Measurements from ENCODE around the gene TLE1.

TLE1 gene

DNA sequence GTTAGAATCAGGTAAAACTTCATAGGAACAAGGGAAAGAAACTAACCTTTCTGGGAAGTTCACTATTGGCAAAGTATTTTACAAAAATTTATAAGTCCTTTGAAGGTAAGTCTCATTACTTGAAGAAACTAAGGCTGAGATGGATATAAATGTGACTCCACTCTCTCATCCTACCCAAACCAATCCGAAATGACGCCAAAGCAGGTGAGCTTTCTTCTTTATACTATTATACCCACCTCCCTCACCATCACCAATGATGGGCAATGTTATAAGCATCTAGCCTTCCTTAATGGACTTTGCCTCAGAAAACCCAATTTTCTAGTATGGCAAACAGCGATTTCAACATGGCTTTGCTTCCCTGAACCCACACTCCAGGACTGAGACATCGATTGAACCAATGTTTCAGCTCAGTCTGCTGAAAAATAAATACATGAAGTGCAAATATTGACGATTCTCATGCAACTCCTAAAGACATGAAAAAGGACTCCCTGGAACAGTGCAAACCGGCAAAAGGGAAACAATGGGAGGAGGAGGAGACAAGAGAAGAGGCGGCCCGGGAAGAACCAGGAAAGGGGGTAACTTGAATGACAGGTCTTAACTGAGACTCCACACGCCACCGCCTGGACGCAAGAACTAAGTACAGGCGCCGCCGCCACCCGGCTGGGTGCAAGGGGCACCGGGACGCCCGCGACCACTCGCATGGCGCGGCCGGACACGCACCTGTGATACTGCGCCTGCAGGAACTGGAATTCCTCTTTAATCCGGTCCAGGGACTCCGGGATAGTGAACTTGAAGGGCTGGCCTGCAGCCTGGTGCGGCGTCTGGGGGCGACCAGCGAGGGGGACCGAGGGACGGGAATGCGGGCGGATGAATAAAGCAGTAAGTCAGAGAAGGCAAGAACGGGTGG lies 2.5 kb downstream of the TLE1 start:
- DNase-seq (ENCODE audit: low read depth in 2 of 2) = peak in 1 of 2 experiments; percentile 36

DNA sequence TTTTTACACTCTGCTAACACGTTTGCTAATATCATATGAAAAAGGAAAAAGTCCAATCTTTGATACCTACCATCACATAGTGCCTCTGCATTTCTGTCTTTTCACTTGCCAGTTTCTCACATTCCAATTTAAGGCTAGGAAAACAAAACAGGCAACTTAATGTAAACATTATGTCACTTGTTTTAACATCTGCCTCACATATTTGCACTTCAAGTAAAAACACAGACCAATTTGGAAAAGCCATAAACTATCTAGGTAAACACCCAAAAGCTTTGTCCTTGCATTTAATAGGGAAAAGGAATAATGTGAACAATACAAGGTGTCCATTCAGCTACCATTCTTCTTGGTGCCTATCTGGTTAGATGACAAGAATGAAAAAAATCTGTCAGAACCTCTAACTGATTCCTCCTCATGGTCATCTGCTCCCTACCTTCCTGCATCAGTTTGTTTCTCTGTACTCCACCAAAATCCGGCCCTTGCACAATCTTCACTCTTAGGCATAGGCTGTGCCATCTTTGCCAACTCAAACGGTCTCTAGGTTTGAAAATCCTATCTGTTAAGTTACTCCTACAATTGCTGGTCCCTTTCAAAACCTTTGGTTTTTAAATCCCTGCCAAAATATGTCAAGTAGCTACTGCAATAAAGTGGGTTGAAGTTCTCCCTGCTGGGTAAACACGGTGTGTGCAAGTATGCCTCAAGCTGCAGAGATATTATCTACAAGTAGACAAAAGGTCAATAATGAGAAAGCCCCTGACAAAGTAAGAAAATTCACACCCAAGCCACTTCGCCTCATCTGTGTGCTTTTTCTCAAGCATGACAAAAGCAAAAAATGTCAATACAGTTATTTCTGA lies 3.4 kb downstream of the TLE1 start:
- DNase-seq (ENCODE audit: low read depth in 2 of 2) = no peak

DNA sequence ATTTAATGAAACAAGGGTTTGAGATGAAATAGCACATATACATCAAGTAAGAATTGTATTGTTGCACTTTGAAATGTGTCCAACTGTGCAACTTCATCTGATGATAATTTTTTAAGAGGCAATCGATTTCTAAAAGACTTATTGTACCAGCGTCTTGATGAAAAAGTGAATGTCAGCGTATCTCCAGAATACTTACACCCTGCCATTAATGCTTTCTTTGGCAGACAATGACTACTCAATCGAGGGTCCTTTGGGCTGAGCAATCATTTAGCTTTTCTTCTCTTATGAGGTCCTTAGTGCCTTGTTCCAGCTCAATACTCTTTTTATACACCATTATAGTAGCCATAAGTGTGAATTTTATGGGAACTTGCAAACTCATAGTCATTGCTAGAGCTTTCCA lies 4.7 kb downstream of the TLE1 start:
- DNase-seq (ENCODE audit: low read depth in 2 of 2) = no peak

DNA sequence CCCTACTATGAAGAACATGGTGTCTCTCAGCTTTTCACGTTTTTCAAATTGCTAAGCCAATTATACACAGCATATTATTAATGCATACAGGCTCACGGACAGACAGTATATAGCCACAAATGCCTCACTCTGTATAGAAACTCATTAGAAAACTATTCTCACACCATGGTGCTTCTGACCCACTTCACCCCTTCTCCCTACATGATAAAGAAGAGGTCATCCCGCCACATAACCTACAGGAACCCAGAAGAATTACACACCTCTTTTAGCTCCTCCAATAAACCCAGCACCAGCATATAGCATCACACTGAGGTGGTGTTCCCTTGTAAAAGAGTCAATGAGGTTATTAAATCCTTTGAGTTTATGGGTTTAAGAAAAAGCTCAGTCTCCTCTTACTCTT lies 5.6 kb downstream of the TLE1 start:
- DNase-seq (ENCODE audit: low read depth in 2 of 2) = no peak

DNA sequence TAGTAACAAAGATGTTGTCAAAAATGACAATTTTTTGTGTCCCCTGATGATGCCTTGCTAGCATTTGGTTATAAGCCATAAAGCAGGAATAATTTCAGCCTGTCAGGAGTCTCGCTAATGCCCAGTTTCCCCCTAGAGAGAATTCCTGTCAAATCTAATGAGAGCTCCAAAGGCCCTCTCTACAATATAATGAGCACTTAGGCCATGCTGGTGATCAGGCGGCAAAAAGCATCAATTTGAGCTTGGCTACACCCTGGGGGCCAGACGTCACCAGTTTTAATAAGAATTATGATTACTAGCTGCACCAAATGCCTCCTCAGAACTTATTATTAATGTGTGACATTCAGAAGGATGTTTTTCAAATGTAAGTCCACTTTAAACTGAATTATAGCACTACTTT lies 6.1 kb downstream of the TLE1 start:
- DNase-seq (ENCODE audit: low read depth in 2 of 2) = no peak

DNA sequence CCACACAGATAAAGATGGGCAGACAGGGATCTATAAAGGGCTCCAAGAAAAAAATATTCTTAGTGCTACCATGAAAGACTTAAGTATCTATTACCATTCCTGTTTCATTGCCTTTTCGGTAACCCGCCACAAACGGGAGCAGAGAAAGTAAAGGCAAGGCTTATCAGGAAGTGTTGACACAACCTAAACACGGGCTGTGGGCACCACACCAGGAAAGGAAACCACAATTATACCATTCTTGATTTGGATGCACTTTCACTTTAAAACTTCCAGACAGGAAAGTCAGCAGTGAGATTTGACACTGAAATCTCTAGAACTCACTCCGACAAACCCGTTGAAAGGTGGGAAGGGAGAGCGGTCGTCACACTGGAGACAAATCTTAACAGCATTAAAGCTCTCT lies 6.5 kb downstream of the TLE1 start:
- DNase-seq (ENCODE audit: low read depth in 2 of 2) = no peak

DNA sequence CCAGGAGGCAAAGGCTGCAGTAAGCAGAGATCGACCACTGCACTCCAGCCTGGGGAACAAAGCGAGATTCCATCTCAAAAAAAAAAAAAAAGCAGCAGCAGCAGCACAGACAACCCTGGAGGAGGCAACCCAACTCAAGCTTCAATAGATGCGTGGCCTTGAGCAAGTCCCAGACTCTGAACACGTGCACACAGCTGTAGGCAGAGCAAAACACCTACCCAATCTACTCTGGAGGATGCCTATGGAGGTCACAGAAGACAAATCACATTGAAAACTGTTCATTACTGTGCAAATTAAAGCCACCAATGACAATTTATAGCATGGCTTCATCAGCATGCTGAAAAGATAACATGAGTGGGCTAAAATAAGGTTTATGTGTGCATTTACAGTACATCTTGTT lies 7.2 kb downstream of the TLE1 start:
- no peak for DNase-seq (ENCODE audit: low read depth in 2 of 2)

DNA sequence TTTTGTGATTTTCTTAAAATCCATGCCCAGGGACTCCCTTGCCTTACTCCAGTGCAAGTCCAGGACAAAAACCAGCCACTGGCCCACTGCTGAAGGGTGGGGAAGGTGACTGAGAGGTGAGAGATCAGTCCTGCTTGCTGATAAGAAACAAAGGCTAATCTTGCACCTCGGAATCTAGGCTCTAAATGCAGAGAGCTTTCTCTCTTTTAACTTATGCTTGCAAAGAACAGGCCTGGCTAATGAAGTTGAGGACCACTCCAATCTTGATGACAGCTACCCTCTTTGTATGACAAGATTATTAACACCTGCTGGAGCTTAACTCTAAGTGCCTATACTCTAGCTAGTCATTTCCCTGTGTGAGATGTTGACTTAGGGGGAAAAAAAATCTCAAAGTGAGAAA lies 8.8 kb downstream of the TLE1 start:
- DNase-seq (ENCODE audit: low read depth in 2 of 2) = no peak

DNA sequence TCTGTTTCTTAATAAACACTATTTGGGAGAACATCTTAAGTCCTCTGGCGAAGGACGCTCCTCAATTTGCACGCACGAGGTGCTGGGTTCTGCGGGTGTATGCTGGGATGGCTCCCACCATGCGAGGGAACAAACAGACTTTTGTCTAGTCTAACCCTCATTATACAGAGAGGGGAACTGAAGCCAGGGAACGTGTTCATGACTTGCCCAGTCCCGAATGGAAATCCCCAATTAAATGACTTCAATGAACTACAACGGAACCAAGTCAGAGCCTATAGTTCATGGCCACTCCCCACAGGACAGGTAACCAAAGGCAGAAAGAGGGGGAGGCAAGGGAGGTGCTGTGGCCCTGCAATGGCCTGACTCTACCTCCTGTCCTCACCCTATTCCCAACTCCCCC lies 9.3 kb downstream of the TLE1 start:
- DNase-seq (ENCODE audit: low read depth in 2 of 2) = no peak

DNA sequence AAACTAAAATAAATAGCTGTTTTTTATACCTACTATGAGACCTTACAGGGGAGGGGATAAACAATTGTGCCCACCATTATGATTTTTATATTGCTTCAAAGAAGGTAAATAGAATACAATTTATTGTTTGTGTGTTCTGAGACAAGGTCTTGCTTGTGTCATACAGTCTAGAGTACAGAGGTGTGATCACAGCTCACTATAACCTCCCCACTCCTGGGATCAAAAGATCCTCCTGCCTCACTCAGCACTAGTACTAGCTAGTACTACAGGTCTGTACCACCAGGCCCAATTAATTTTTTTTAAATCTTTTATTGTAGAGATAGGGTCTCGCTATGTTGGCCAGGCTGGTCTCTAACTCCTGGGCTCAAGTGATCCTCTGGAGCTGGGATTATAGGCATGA lies 11.3 kb downstream of the TLE1 start:
- no peak for DNase-seq (ENCODE audit: low read depth in 2 of 2)

DNA sequence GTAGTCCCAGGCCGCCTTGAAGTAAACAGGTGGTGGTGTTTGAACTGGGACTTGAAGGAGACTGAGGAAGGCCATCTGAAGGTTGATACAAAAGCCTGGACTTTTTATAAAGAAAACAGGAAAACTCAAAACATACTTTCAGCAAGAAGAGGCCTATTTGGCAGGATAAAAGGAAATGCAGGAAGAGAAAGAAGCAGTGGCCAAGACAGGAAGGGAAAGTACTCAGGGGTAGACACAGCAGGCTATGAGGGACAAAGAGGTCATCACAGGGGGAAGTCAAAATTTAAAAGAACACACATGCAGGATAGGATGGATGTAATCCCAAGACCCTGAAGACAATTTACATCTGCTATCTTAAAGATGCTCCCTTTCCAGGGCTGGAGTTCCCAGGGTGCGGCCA lies 13.0 kb downstream of the TLE1 start:
- DNase-seq (ENCODE audit: low read depth in 2 of 2) = no peak

DNA sequence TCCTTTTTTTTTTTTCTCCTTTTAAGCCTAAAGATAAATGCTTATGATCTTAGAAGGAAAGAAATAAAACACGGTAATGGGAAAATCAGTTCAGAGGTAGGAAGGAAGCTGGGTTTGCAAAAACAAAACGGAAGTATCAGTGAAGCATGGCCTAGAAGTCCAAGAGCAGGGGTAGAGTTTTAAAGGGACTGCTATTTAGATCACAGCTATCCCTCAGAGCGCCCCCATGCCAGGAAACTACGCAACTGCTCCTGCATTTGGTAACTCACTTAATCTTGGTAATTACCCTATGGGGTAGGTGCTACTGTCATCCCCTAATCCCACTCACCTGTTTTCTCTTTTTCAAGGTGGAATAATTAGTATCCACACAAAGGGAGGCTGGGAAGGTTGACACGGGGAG lies 16.0 kb downstream of the TLE1 start:
- DNase-seq (ENCODE audit: low read depth in 2 of 2) = no peak

DNA sequence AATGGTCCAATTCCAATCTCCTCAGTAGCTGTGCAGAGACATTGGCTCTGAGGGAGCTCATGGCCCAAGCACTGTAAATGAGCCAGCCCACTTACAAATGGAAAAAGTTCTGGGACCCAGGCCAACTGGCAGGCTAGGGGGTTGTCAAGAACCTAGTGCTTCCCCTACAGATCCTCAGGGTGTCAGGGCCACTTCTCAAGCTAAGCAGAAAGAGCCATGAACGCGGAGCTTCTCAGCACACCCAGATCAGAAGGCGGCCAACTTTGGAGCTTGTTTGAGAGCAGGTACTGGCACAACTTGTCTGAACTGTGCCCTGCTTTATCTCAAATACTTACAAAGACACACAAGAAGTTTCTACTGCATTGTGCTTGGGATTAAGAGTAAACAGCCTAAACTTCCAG lies 17.5 kb downstream of the TLE1 start:
- DNase-seq (ENCODE audit: low read depth in 2 of 2) = no peak

DNA sequence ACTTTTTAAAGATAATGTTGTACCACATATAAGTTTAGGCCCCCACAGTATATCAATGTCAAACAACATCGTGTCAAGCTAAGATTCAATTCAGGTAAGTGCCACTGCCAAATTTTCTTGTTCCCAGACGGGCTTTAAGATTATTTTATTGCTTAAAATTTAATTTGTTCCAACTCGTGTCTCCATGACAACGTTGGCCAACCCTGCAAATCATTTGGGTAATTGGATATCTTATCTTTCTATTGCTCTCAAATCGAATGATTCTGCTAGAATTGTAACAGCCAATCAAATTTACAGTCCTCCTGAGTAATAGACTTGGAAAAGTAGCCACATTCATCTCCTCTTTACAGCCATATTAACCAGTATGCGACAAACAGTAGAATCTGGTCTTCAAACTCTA lies 19.5 kb downstream of the TLE1 start:
- DNase-seq (ENCODE audit: low read depth in 2 of 2) = no peak

DNA sequence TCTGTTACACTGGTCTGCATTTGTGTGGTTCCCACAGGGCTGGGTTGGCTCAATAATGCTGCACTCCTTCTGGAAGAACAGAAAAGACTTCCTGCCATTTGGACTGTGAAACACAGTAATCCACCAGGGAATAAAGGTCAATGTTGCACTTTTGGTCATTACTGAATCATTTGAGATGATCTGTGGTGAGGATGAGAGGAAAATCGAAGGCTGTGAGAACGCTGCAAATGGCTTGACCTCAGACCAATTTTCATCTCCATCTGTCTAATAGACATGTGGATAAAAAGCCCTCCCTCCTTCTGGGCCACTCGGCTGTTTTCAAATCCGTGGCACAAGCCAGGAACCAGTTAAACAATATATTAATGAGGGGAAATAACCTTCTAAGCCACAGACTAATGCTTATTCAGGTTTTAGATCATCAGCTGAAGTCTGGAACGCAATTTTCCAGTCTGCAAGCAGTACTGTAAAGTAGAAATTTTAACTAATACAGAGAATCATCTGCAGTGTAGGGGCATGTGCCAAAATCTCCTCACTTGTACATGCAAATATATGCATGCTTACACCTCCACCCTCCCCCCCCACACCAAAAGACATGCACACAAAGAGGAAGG lies 20.2 kb downstream of the TLE1 start:
- no peak for DNase-seq (ENCODE audit: low read depth in 2 of 2)

DNA sequence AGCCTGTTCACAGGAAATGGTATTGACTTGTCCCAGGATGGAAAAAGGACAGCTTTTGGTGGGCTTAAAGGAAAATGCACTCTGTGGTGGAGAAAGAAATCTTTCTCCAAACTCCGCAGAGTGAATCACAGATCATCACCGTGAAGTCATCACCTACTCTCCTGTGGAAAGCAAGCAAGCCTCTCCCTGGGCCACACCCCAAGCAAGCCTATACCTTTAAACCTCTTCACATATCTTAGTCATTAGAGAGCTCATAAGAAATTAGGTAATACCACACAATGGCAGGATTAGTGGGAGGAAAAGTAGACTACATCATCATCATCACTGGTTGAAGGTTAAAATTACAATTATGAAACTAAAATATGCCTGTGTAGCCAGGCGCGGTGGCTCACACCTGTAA lies 23.2 kb downstream of the TLE1 start:
- no peak for DNase-seq (ENCODE audit: low read depth in 2 of 2)

DNA sequence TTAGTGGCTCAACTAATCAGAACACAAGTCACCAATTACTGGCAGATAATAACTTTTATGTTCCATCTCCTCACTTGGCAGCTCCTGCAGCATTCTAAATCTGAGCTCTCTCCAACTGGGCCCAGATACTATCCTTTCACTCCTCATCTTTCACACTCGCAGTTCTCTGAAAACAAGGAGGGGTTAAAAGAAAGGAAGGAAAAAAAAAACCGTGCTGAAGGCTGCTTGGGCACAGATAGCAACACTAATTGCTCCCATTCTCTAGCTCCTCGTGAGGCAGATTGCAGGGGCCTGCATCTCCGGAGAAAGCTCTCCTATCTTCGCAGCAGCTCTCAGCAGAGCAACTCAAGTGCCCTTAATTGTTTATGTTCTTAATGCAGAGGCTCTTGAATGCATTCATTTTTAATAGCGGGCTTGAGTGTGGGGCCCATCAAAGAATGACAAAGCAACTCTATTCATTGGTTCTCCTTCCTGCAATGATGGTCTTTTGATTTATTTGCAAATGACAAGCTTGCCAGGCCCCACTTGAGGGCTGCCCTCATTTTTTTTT lies 23.9 kb downstream of the TLE1 start:
- DNase-seq (ENCODE audit: low read depth in 2 of 2) = no peak

DNA sequence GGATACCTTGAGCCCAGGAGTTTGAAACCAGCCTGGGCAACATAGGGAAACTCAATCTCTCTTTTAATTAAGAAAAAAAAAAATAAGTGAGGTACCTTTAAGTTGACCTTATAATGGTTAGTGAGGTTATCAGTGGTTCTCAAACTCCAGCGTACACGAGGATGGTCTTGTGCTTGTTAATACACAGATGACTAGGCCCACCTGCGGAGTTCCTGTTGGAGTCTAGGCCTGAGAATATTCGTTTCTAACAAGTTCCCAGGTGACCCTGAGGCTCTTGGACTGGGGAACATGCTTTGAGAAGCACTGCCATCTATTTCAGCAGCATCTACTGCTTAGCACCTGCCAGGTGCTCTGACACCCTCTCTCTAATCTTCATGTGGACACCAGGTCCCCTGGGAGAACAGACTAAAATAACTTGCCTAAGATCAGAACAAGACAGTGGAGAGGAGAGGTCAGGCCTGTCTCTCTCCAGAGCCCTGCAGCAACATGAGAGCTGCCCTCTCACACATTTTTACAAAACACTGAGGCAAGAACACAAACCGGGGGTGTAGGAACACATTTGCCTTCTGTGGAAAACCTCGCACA lies 24.6 kb downstream of the TLE1 start:
- DNase-seq (ENCODE audit: low read depth in 2 of 2) = no peak

DNA sequence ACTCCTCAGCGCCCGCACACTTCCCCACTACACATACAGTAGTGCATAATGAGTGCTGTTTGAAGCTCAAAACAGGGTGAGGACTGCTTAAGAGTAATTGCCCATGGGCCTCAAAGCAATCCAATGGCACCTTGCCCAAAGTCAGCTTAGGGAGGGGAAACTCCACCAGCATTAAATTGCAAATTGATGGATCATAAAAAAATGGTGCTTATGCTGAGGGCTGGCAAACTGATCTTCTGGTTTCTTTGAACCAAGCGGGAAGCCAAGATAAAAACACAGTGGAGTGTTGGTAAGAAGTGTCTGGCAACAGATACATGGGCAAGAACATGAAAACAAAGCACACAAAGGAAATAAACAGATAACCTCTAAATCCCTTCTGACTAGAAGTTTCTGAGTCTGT lies 28.0 kb downstream of the TLE1 start:
- DNase-seq (ENCODE audit: low read depth in 2 of 2) = no peak

DNA sequence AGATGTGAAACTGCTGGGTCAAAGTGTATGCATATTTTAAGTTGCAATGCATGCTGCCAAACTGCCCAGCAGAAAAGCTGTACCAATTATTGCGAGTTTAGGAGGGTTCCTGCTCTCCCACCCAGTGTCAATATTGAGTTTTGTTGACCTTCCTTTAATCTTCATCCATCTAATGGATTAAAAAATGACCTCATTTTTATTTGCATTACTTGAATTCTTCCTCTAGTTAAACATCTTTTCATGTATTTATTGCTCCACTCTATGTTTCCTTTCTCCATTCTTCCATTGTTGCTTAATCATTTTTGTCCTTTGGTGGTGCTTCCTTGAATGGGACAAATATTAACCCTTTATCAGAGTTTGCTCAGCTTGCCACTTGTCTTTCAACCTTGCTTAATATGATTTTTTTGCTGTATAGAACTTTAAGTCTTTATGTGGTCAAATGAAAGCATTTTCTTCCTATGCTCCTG lies 32.4 kb downstream of the TLE1 start:
- no peak for DNase-seq (ENCODE audit: low read depth in 2 of 2)

DNA sequence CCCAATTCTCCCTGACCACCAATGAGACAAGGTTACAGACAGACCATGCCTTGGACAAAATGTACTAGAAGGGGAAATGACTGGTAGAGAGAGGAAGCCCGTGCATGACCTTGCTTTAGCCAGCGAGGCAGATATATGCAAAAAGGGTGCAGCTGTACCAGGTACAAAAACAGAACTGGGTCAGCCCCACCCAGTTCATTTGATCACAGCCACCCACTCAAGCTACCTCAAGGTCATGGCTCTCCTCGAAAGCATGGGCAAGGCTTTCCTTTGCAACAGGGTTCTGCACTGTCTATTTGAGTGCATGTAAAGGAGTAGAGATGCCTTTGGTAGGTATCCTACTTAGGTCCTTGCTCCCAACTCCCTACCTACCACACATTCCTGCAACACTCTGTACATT lies 33.3 kb downstream of the TLE1 start:
- DNase-seq (ENCODE audit: low read depth in 2 of 2) = no peak

DNA sequence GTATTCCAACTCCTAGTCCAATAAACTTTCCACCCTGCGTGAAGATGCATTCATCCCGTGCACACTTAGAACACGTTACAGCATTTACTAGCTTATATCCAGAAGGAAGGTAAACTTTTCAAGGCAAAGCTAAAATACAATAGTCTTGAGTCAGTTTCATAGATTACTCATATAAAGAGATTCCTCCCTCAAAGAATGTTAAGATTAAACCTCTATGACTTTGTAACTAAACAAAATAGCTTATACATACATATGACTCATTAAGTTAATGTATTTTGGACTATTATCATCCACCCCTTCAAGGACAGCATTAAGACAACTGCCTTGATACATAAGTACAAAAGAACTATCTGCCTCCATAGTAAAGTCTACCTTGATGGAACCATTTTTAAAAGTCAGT lies 36.1 kb downstream of the TLE1 start:
- no peak for DNase-seq (ENCODE audit: low read depth in 2 of 2)
